Measurements from ENCODE around the gene CNTROB. TPM values are rescaled to one million over a fixed set of nuclear protein-coding genes. Genes with fewer than 3 reads are reported as not detected.

CNTROB gene
- polyA plus RNA-seq (2013): 49.3 TPM

- H3K4me3 ChIP-seq (ENCODE audit: control insufficient read depth in 1 of 7, extremely low read depth in 1 of 7, insufficient read depth in 4 of 7, low read depth in 2 of 7, low read length in 6 of 7): peak within 1 kb of the TSS; percentile 50 to 98 (median 88)
- DNase-seq: peak; percentile 99 to 100 (median 99)
- 0% methylated on average over 39 of the region's 55 CpGs for WGBS (ENCODE audit: insufficient coverage)
- peaks cover 7 to 37% (median 24%) of the 10 kb centered on the region in 4 experiments for H3K4me1 ChIP-seq (ENCODE audit: control extremely low read depth in 1 of 4, control insufficient read depth in 4 of 4, insufficient read depth in 4 of 4, low read length in 3 of 4)
- peak within 1 kb of the TSS; percentile 92 to 97 for H3K27ac ChIP-seq (ENCODE audit: insufficient read depth in 1 of 2, low read depth in 1 of 2, low read length in 2 of 2, poor library complexity in 1 of 2, severe bottlenecking in 2 of 2)
- no peaks in the 10 kb centered on the region for H3K9me3 ChIP-seq (ENCODE audit: control extremely low read depth in 1 of 5, control insufficient read depth in 4 of 5, insufficient read depth in 2 of 5, low read depth in 1 of 5, low read length in 4 of 5)
- CTCF ChIA-PET: interaction anchor here (0.6 to 5.2 kb wide), 19 partner anchors 8 to 206 kb away, joined by 3 to 36 read pairs (median 7); no protein-coding TSS in a partner anchor
- POLR2A ChIA-PET: interaction anchor here (0.7 to 3.0 kb wide), 8 partner anchors 10 to 699 kb away, joined by 3 to 13 read pairs (median 4); partner anchors contain the start of gene RNF227
- no peaks in the 10 kb centered on the region for H3K27me3 ChIP-seq (replicated peaks in 2 of 5; ENCODE audit: control insufficient read depth in 4 of 5, insufficient read depth in 5 of 5, low read length in 4 of 5)
- peaks cover 2 to 30% (median 22%) of the 10 kb centered on the region in 4 experiments for H3K36me3 ChIP-seq (ENCODE audit: control insufficient read depth in 4 of 4, insufficient read depth in 4 of 4, low read length in 3 of 4)
These were observed at the start of gene CNTROB, which contains the start of gene TRAPPC1 for GRCh38 chr17:7931709-7932482. CNTROB (plus strand) TSS chr17:7932206; CDS start chr17:7933080, 874 bp downstream. TRAPPC1 (minus strand) TSS chr17:7931946; CDS start chr17:7931829, 117 bp downstream.

GRCh38 chr17:7882629-7883028 lies 49.4 kb upstream of the CNTROB start:
- Histone ChIP-seq H3K27me3 (replicated peaks in 2 of 5; ENCODE audit: control insufficient read depth in 4 of 5, insufficient read depth in 5 of 5, low read length in 4 of 5) (no peaks in the 10 kb centered on the region), H3K27ac (ENCODE audit: insufficient read depth in 1 of 2, low read depth in 1 of 2, low read length in 2 of 2, poor library complexity in 1 of 2, severe bottlenecking in 2 of 2) (no peak overlapping the region), H3K36me3 (ENCODE audit: control insufficient read depth in 4 of 4, insufficient read depth in 4 of 4, low read length in 3 of 4) (peaks cover 0 to 3% (median 1%) of the 10 kb centered on the region in 4 experiments), H3K4me1 (ENCODE audit: control extremely low read depth in 1 of 4, control insufficient read depth in 4 of 4, insufficient read depth in 4 of 4, low read length in 3 of 4) (peaks cover 14 to 69% (median 57%) of the 10 kb centered on the region in 4 experiments), H3K9me3 (ENCODE audit: control extremely low read depth in 1 of 5, control insufficient read depth in 4 of 5, insufficient read depth in 2 of 5, low read depth in 1 of 5, low read length in 4 of 5) (no peaks in the 10 kb centered on the region), H3K4me3 (ENCODE audit: control insufficient read depth in 1 of 7, extremely low read depth in 1 of 7, insufficient read depth in 4 of 7, low read depth in 2 of 7, low read length in 6 of 7) (no peak overlapping the region)
- no peak for DNase-seq
- no CpG with 5 or more reads among the region's 3 CpGs for WGBS (ENCODE audit: insufficient coverage)
- POLR2A ChIA-PET: interaction anchor here (1.4 kb wide), 1 partner anchor 12 kb away, joined by 3 read pairs; no protein-coding TSS in a partner anchor
- CTCF ChIA-PET: interaction anchor here (1.3 to 2.6 kb wide), 4 partner anchors 12 to 21 kb away, joined by 3 to 15 read pairs (median 7); no protein-coding TSS in a partner anchor

- Histone ChIP-seq H3K9me3 (ENCODE audit: control extremely low read depth in 1 of 5, control insufficient read depth in 4 of 5, insufficient read depth in 2 of 5, low read depth in 1 of 5, low read length in 4 of 5) (no peaks in the 10 kb centered on the region), H3K36me3 (ENCODE audit: control insufficient read depth in 4 of 4, insufficient read depth in 4 of 4, low read length in 3 of 4) (peaks cover 0 to 3% (median 1%) of the 10 kb centered on the region in 4 experiments), H3K4me1 (ENCODE audit: control extremely low read depth in 1 of 4, control insufficient read depth in 4 of 4, insufficient read depth in 4 of 4, low read length in 3 of 4) (peaks cover 18 to 80% (median 69%) of the 10 kb centered on the region in 4 experiments), H3K4me3 (ENCODE audit: control insufficient read depth in 1 of 7, extremely low read depth in 1 of 7, insufficient read depth in 4 of 7, low read depth in 2 of 7, low read length in 6 of 7) (peak overlapping the region in 6 of 7 experiments; percentile 19 to 94 (median 55)), H3K27me3 (replicated peaks in 2 of 5; ENCODE audit: control insufficient read depth in 4 of 5, insufficient read depth in 5 of 5, low read length in 4 of 5) (no peaks in the 10 kb centered on the region), H3K27ac (ENCODE audit: insufficient read depth in 1 of 2, low read depth in 1 of 2, low read length in 2 of 2, poor library complexity in 1 of 2, severe bottlenecking in 2 of 2) (peak overlapping the region in 1 of 2 experiments; percentile 49)
- POLR2A ChIA-PET: interaction anchor here (1.0 to 1.5 kb wide), 3 partner anchors 14 to 26 kb away, joined by 3 read pairs; partner anchors contain the start of genes CYB5D1 and NAA38
- WGBS (ENCODE audit: insufficient coverage): no CpG with 5 or more reads among the region's 3 CpGs
- CTCF ChIA-PET: interaction anchor here (1.7 to 2.6 kb wide), 2 partner anchors 13 to 20 kb away, joined by 9 to 15 read pairs; no protein-coding TSS in a partner anchor
- DNase-seq: peak; percentile 61 to 88 (median 84)
These were observed 48.1 kb upstream of the CNTROB start for GRCh38 chr17:7883781-7884386.

GRCh38 chr17:7884581-7885366 lies 47.2 kb upstream of the CNTROB start:
- Histone ChIP-seq H3K9me3 (ENCODE audit: control extremely low read depth in 1 of 5, control insufficient read depth in 4 of 5, insufficient read depth in 2 of 5, low read depth in 1 of 5, low read length in 4 of 5) (no peaks in the 10 kb centered on the region), H3K27ac (ENCODE audit: insufficient read depth in 1 of 2, low read depth in 1 of 2, low read length in 2 of 2, poor library complexity in 1 of 2, severe bottlenecking in 2 of 2) (peak overlapping the region in 1 of 2 experiments; percentile 58), H3K4me3 (ENCODE audit: control insufficient read depth in 1 of 7, extremely low read depth in 1 of 7, insufficient read depth in 4 of 7, low read depth in 2 of 7, low read length in 6 of 7) (peak overlapping the region; percentile 52 to 96 (median 82)), H3K4me1 (ENCODE audit: control extremely low read depth in 1 of 4, control insufficient read depth in 4 of 4, insufficient read depth in 4 of 4, low read length in 3 of 4) (peaks cover 21 to 86% (median 76%) of the 10 kb centered on the region in 4 experiments), H3K27me3 (replicated peaks in 2 of 5; ENCODE audit: control insufficient read depth in 4 of 5, insufficient read depth in 5 of 5, low read length in 4 of 5) (no peaks in the 10 kb centered on the region), H3K36me3 (ENCODE audit: control insufficient read depth in 4 of 4, insufficient read depth in 4 of 4, low read length in 3 of 4) (peaks cover 0 to 7% (median 2%) of the 10 kb centered on the region in 4 experiments)
- POLR2A ChIA-PET: interaction anchor here (1.0 to 1.5 kb wide), 2 partner anchors 14 to 27 kb away, joined by 3 read pairs; partner anchors contain the start of genes CYB5D1 and NAA38
- peak in 1 of 3 donors; percentile 35 for DNase-seq
- 0% methylated on average over 10 of the region's 100 CpGs for WGBS (ENCODE audit: insufficient coverage)
- CTCF ChIA-PET: interaction anchor here (1.5 to 2.6 kb wide), 2 partner anchors 13 to 14 kb away, joined by 7 to 15 read pairs; no protein-coding TSS in a partner anchor

GRCh38 chr17:7885367-7886226 lies 46.4 kb upstream of the CNTROB start:
- Histone ChIP-seq H3K9me3 (ENCODE audit: control extremely low read depth in 1 of 5, control insufficient read depth in 4 of 5, insufficient read depth in 2 of 5, low read depth in 1 of 5, low read length in 4 of 5) (no peaks in the 10 kb centered on the region), H3K4me1 (ENCODE audit: control extremely low read depth in 1 of 4, control insufficient read depth in 4 of 4, insufficient read depth in 4 of 4, low read length in 3 of 4) (peaks cover 16 to 80% (median 70%) of the 10 kb centered on the region in 4 experiments), H3K27ac (ENCODE audit: insufficient read depth in 1 of 2, low read depth in 1 of 2, low read length in 2 of 2, poor library complexity in 1 of 2, severe bottlenecking in 2 of 2) (peak overlapping the region; percentile 47 to 83), H3K36me3 (ENCODE audit: control insufficient read depth in 4 of 4, insufficient read depth in 4 of 4, low read length in 3 of 4) (peaks cover 0 to 11% (median 6%) of the 10 kb centered on the region in 4 experiments), H3K27me3 (replicated peaks in 2 of 5; ENCODE audit: control insufficient read depth in 4 of 5, insufficient read depth in 5 of 5, low read length in 4 of 5) (no peaks in the 10 kb centered on the region), H3K4me3 (ENCODE audit: control insufficient read depth in 1 of 7, extremely low read depth in 1 of 7, insufficient read depth in 4 of 7, low read depth in 2 of 7, low read length in 6 of 7) (peak overlapping the region; percentile 69 to 96 (median 88))
- WGBS (ENCODE audit: insufficient coverage): under 1% methylated on average over 20 of the region's 64 CpGs
- peak in 2 of 3 donors; percentile 43 to 58 for DNase-seq
- ChIA-PET POLR2A (interaction anchor here (0.7 kb wide), 1 partner anchor 17 kb away, joined by 3 read pairs; no protein-coding TSS in a partner anchor), CTCF (interaction anchor here (0.9 to 1.5 kb wide), 6 partner anchors 12 to 50 kb away, joined by 3 to 10 read pairs (median 4); no protein-coding TSS in a partner anchor)

Data from common myeloid progenitor, CD34-positive (primary cell).